HS-27A (cell line): ENCODE data around the gene TAB2.

Experiments used
- DNase-seq: peaks from one replicate; pipeline ENCODE4 v3.0.0-alpha.2; 2012; ENCODE audit warnings: low read depth, missing footprints

Gene TAB2

GRCh38 chr6:149414821-149415220 lies 97.3 kb downstream of the TAB2 start:
- DNase-seq: no peak

- no peak for DNase-seq
Observed at GRCh38 chr6:149419696-149420404, 102.3 kb downstream of the TAB2 start.

DNA sequence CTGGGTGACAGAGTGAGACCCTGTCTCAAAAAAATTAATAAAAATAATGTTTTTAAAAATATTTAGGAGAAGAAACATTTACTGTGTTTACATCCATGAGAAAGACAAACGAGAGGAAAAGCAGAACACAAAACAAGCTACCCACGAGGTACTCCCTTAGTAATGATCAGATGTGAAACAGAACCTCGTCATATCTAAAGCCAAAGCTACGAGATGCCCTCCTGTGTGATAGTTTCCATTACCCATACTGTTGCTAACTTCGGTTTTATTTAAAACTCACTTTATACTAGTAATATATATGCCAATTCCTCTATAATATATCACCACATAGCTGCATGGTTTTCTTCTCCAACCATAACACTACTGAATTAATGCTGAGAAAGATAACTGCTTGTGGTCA lies 103.6 kb downstream of the TAB2 start:
- no peak for DNase-seq

DNA sequence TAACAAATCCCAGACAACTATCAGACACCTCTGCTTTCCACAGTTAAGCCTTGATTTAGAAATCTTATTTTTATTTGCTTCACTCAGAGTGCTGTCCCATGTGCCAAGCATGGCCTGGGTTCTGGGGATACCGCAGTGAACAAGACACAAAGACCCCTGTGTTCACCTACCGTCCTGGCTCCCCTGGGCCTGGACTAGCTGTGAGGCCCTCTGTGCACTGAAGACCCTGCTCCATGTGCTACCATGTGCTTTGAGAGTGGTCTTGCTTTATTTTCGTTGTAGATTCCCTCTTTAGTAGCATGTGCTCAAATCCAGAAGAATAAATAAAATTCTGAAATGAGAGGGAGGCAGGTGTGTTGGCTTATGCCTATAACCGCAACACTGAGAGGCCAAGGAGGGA lies 105.1 kb downstream of the TAB2 start:
- no peak for DNase-seq

GRCh38 chr6:149423964-149424440 lies 106.5 kb downstream of the TAB2 start:
- no peak for DNase-seq

- DNase-seq: no peak
Observed at GRCh38 chr6:149425224-149425623, 107.7 kb downstream of the TAB2 start.

GRCh38 chr6:149425754-149426153 lies 108.2 kb downstream of the TAB2 start:
- no peak for DNase-seq

DNA sequence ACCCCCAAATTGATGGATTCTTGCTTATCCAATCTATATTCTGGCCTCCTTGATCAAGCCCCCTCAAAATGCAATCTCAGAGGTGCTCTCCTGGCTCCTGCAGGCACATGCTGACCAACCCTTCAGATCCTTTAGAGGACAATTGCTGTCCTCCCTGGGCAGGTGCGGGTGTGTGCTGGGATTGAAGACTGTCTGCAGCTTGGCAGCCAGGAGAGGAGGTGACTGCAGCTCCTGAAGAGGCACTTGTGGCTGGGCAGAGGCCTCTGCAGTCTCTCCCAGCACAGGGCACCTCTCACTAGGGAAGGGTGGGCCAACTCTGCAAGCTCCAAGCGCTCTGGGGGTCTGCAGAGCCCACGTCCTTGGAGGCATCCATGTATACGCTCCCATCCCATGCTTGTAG lies 111.1 kb downstream of the TAB2 start:
- DNase-seq: no peak

DNA sequence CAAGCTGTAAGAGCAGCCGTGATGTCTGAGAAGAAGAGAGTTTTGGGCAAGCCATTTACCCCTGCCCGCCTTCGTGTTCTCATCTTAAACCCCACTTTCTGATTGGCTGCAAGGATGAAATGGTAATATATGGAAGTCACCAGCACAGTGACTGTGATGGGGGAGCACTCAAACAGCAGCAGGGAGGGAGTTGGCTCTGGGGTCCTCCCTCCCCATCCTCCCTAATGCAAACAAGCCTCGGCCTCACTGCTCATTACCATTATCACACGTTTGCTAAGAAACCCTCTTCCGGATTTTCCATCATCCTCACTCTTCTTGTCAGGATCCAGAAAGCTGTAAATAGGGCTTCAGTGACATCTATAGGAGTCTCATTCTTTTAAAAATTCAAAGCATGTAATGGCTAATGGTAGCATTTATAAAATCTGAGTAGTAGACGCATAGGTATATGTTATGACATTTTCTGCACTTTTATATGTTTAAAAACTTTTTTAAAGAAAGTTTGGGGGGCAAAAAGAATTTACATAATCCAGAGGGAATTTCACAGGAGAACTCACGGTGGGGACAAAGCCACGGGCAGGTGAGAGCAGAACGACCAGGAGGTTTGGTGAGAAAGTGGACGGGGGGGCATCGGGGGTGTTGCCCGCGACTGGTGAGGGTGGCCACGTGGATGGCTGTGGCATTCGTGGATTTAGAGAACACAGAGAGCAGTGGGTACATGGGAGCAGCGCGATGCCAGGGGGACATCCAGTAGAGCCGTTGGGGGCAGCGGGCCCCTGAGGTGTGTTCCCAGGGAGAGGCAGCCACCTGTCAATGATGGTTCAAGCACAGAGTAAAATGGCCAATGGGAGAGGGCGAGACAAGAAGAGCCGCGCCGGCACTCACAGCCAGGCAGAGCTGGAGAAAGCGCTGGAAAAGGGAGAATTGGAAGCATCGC lies 112.2 kb downstream of the TAB2 start:
- no peak for DNase-seq

DNA sequence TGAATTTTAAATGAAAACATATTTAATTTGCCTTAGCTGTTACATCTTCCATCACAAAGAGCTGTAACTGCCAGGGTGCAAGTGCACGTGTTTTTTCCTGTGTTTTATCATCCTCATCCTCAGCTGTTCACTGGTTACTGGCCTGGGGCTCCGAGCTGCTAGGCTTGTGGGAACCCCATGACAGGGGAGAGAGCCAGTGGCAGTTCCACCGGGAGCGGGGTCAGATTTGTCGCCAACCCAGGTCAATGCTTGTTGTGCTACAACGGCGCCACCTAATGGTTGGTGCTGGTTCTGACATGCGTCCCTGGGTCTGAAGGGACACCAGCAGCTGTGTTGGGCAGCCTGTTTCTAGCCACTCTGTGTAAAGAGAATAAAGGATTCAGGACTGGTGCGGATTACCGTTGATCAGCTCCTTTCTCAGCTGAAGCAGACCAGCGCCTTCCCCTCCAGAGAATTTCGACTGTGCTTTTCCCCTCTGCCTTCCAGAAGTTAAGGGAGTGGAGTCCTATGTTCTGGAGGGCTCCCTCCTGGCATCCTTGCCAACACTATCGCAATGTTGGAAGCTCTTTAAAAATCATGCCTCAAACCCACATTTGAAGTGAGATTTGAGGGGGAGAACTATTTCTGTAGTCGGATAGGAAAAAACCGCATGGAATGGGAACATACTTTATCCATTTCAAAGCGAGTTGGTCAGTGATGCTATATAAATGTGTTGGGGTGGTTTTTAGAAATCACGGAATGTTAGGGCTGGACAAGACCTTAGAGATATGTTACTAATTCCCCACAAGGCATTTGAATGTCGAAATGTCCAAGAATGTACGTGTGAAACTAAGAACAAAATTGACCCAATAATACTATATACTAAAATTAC lies 114.6 kb downstream of the TAB2 start:
- DNase-seq: peak; percentile 71

DNA sequence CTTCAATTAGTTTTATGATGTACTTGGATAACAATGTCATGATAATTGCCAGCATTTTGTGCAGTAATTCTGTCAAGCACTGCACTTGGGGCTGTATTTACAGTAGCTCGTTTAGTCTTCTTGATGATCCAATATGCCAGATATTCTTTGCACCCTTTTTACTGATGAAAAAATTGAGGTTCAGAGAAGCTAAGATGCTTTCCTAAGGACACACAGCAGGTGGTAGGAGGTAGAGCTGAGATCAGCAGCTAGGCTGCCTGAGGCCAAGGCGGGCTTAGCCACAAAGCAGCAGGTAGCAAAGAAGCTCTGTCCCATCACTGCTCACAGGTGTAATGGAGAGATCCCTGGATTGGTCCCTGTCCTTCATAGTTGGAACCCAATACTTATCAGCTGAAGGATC lies 115.9 kb downstream of the TAB2 start:
- DNase-seq: no peak

GRCh38 chr6:149433881-149434280 lies 116.4 kb downstream of the TAB2 start:
- no peak for DNase-seq

- no peak for DNase-seq
Observed at GRCh38 chr6:149435919-149436586, 118.5 kb downstream of the TAB2 start.

DNA sequence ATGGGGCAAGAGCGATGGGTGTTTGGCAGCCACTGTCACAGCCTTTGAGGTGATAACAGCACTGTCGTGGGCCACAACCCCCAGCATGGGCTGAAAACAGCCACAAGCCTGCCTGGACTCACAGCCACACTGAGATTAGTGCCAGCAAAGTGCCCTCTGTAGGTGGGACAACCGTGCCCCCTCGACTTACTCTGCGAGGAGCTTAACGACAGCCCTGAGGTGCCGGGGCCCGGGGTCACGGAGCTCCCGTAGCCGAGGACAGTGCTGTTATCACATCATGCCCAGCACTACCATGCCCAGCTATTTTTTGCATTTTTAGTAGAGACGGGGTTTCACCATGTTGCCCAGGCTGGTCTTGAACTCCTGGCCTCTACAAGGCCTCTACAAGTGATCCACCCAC lies 119.1 kb downstream of the TAB2 start:
- no peak for DNase-seq

- DNase-seq: no peak
Observed at GRCh38 chr6:149437212-149437611, 119.7 kb downstream of the TAB2 start.

DNA sequence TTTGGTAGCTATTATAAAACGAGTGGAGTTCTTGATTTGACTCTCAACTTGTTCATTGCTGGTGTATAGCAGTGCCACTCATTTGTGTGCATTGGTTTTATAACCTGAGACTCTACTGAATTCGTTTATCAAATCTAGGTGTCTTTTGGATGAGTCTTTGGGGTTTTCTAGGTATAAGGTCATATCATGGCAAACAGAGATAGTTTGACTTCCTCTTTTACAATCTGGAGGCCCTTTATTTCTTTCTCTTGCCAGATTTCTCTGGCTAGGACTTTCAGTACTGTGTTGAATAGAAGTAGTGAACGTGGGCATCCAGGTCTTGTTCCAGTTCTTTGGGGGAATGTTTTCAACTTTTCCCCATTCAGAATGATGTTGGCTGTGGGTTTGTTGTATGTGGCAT lies 121.3 kb downstream of the TAB2 start:
- DNase-seq: no peak

- no peak for DNase-seq
Observed at GRCh38 chr6:149439626-149440025, 122.1 kb downstream of the TAB2 start.

DNA sequence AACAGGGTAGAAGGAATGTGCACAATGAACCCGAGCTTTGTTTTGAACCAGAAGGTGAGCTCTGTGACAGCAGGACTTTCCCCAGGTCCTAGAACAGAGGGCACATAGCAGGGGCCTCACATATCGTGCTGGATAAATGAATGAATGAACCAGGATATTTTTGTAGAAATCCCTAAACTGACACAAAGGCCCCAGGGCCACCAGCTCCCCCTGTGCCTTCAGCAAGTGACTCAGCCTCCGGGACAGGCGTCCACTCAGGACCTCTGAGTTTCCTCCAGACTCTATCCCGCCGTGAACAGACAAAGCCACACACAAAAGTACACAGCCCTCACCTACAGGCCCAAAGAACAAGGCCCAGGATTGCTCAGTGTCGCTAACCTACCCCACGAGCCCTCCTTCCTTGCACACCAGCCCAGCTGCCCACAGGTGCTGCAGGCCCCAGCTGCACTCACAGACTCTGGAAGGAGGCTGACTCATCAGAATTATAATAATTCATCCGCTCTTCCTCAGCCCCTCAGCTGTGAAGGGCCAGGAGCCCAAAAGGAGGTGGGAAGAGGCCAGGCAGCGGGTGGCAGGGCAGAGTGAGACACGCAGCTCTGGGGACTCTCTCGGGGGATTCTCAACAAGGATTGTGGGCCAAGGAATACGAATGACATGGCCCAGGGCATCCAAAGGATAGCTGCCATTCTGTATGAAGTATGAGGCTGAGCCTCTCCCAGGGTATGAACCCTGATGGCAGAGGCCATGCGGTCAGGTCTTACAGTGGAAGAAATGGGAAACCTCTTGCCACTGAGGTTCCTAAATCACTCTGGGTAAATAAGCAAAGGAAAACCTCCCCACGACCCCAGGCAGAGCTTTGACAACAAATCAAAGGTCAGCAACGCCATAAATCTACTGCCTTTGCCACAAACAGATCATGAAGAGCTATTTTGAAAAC lies 123.5 kb downstream of the TAB2 start:
- DNase-seq: no peak

- DNase-seq: no peak
Observed at GRCh38 chr6:149441740-149442139, 124.2 kb downstream of the TAB2 start.

GRCh38 chr6:149443411-149444181 lies 126.1 kb downstream of the TAB2 start:
- no peak for DNase-seq
